GM21825 (cell line): ENCODE measurements around the gene HOXC6.

Source experiments
- ATAC-seq: cut with Tn5 transposase; IDR thresholded peaks from one replicate; pipeline ENCODE4 v1.9.1; 2021; ENCODE audit warnings: mild to moderate bottlenecking, moderate library complexity; ENCODE audit not compliant: unreplicated experiment

The HOXC6 gene

GRCh38 chr12:54028314-54029201 is at the start of gene HOXC6:
TSS of gene HOXC6 (plus strand) at chr12:54028440. CDS start at chr12:54028522, 82 bp downstream.
- no peak for ATAC-seq

DNA sequence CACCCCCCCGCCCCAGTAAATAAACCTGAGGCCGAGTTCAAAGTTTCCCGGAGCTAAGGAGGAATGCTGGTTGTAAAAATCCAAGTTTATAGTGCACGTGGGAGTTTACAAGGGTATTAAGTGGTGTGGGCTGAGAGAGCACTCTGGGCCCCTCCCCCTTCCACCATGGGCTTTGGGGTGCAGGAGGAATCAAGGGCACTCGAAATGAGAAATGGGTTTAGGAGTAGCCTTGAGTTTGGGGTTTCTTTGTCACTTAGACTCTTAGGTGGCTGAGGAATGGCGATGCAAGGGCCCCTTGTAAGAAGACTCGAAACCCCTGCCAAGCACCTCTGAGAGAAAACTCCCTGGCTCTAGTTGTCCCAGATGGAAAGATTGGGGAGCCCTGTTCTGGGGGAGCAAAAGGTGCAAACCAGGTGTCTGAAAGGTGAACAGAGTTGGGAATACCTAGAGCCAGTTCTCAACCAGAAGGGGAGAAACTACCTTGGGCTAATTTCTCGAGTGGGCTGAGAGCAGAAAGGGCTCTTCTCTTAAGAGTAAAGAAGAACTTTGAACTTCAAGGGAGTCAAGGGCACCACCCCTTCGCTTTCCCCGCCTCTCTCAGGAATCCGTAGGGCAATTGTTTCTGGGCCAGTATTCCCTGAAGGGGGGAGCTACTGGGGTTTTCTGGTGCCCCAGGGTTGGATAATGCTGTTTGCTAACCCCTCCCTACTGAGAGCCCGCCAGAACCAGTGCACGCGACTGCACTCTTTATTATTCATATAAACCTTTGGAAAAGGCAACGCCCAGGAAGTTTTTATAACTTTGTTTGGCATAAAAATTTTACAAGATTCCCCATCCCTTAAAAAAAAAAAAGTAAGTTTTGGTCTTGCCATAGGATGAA is 49.5 kb upstream of the HOXC6 start:
- no peak for ATAC-seq

DNA sequence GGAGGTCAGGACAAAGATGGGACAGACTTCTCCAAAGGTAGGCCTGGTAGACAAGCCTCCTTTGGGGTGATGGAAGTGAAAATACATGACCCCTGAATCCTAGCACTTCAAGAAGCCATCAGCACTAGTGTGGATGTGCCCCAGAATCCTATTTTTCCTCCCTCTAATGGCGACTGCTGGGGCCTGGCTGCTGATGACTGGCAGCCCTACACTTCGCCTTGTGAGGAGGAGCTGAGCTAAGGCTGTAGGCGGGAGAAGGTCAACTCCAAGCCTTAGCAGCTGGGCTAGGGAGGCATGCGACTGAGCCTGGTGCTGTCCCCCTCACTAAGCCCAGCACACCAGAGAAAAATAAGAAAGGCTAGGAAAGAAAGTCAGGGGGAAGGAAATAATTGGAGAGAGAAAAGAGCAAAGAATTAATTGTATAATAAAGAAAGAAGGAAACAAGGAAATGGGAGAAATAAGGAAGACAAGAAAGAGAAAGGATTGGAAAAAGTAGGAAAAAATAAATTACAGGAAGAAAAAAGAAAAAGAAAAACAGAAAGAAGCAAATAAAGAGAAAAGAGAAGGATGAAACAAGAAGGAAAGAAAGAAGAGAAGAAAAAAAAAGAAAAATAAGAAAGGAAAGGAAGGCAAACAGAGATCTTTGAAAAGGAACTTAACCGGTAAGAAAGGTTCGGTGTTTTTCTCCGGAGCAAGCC is 48.0 kb upstream of the HOXC6 start:
- ATAC-seq, result no peak

- ATAC-seq, result no peak
Measured at GRCh38 chr12:53980802-53981496, 47.3 kb upstream of the HOXC6 start.

- no peak for ATAC-seq
Measured at GRCh38 chr12:53981634-53982565, 46.3 kb upstream of the HOXC6 start.

GRCh38 chr12:53982648-53983567 is 45.3 kb upstream of the HOXC6 start:
- ATAC-seq, result no peak

GRCh38 chr12:53983568-53983949 is 44.7 kb upstream of the HOXC6 start:
- no peak for ATAC-seq

- no peak for ATAC-seq
Measured at GRCh38 chr12:53983950-53984572, 44.2 kb upstream of the HOXC6 start.

- ATAC-seq, result no peak
Measured at GRCh38 chr12:53984901-53985691, 43.1 kb upstream of the HOXC6 start, which contains the start of gene HOXC10. TSS of gene HOXC10 (plus strand) at chr12:53985146. CDS start at chr12:53985260, 114 bp downstream.

- ATAC-seq, result no peak
Measured at GRCh38 chr12:53985692-53985993, 42.6 kb upstream of the HOXC6 start.

- ATAC-seq, result no peak
Measured at GRCh38 chr12:53985994-53986685, 42.1 kb upstream of the HOXC6 start.

DNA sequence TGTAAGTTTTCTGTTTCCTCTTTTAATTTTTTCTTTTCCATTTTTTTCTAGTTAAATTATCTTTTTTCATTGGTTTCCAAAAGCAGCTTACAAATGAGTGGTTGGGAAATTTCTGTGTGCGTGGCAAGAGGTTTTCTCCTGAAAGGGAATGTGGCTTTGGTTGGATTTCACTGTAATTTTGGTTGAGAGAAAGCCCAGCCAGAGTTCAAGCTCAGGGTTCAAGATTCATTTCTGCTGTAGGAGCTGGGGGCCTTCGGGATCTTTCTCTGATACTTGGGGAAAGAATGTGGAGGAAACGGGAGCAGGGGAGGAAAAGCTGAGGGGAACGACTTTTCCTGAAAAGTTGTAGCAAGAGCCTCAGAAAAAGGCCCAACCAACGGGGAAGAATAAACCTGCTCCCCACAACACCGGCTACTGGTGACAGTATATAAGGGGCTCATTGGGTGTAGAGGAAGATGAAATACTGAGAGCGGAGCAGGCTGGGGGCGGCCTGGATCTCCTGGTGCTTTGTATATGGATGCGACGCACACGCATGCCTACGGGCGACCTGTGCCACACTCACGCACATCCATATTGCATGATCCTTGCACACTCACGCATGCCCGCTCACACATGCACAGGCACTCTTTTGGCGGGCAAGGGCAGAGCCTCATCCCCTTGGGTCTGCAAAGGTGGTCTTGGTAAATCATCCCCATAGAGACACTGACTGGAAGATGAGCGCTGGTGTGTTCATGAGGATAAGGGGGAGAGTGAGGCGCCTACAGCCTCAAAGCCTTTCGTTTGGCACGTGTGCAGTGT is 41.4 kb upstream of the HOXC6 start:
- no peak for ATAC-seq

DNA sequence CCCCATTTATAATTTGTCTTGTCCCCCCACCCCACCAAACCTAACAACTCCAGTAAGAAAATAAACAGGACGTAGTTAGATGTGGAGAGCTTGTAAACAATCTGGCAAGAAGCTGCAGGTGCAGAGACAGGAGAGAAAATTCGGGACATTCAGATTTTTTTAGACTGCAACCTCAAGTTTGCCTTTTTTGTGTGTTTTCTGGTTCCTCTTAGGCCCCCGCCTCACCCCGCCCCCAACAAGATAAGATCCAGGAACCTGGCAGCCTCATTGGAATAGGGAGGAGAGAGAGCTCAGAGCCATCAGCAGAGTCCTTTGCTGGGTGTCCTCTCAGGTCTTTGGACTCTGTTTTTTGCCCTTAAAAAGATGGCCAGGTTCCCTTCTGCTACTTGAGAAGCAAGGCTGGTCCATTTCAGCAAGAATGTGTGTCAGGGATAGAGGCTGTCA is 40.4 kb upstream of the HOXC6 start:
- no peak for ATAC-seq

GRCh38 chr12:53988541-53989226 is 39.6 kb upstream of the HOXC6 start:
- ATAC-seq, result no peak
